Measurements from ENCODE around the gene BBS9. TPM values are rescaled to one million over a fixed set of nuclear protein-coding genes. Genes with fewer than 3 reads are reported as not detected.

The BBS9 gene
- total and polyA plus RNA-seq, 4 donors = 2.3 to 9.5 (median 4.5) TPM

DNA sequence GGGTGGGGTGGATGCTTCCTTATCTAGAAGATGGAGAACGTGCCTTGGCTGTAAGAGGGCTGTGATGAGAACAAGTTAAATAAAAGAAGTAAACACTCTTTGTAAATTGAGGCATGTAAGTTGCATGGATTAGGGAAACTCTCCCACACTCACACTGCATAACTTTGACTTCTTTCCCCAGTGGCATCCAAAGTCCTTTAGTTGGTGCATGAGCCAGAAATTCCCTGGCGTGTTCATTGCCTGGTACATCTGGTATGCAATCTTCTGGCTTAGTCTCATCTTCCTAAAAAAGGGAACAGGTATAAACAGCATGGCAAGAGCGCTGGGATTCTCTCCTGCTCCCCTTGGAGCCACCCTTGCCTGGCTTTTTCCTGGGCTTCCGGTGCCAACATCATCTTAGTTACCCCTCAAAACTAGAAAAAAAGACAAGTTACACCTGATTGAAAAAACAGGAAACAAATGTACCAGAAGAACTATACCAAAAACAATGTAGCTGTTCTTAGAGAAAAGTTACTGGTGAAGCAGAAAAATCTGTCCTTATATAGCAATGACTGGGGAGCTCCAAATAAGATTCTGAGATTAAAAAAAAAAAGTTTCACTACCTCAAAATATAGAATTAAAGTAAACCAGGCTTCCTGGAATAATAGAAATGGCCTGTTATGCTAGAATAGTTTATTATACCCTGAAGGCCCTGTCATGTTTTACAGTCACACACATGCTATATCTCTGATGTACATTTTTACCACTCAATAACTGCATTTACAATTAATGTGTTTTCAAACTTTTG is 30.0 kb upstream of the BBS9 start:
- no peak overlapping the region for H3K4me3 ChIP-seq (ENCODE audit: low read depth in 1 of 3, low read length in 3 of 3)
- H3K27me3 ChIP-seq (ENCODE audit: control insufficient read depth in 4 of 4, insufficient read depth in 4 of 4, low read length in 3 of 4) = no peaks in the 10 kb centered on the region
- TF ChIP-seq SP1 (IDR thresholded peaks at IDR 0.05) (no peak), ATF3 (IDR thresholded peaks at IDR 0.05) (no peak), YY1 (IDR thresholded peaks at IDR 0.05) (no peak), GABPA (IDR thresholded peaks at IDR 0.05 in 1 of 2, conservative IDR thresholded peaks at IDR 0.05 in 1 of 2) (no peak), HNF4A (conservative IDR thresholded peaks at IDR 0.05) (no peak), RAD21 (IDR thresholded peaks at IDR 0.05) (no peak)
- WGBS = 82% methylated on average over 4 of the region's 4 CpGs
- H3K36me3 ChIP-seq (ENCODE audit: control insufficient read depth in 4 of 4, insufficient read depth in 3 of 4, low read depth in 1 of 4, low read length in 3 of 4) = peaks cover 5 to 56% (median 45%) of the 10 kb centered on the region in 4 donors
- H3K27ac ChIP-seq (ENCODE audit: low read depth in 1 of 2, low read length in 2 of 2) = no peak overlapping the region
- DNase-seq (ENCODE audit: low spot score) = no peak
- peaks cover 0 to 9% (median 5%) of the 10 kb centered on the region in 4 donors for H3K4me1 ChIP-seq (ENCODE audit: control insufficient read depth in 4 of 4, insufficient read depth in 4 of 4, low read length in 3 of 4)
- no peak overlapping the region for H3K9ac ChIP-seq (ENCODE audit: low read depth in 1 of 2, low read length in 2 of 2)
- H3K9me3 ChIP-seq (ENCODE audit: control insufficient read depth in 4 of 4, low read length in 3 of 4) = no peaks in the 10 kb centered on the region

DNA sequence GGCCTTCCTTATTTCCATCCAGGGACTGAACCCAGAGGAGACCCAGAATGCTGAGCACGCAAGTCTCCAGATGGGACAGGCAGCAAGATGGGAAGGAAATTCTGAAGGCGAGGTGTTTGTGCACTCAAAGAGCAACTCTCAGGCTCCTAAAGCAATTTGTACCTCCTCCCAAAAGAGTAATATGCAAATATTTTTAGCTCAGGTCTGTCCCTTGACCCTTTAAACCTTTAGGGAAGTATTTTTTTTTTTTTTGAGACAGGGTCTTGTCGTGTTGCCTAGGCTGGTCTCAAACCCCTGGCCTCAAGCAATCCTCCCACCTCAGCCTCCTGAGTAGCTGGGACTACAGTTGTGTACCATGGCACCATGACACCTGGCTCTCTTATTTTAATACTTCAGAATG is 28.6 kb upstream of the BBS9 start:
- H3K27me3 ChIP-seq (ENCODE audit: control insufficient read depth in 4 of 4, insufficient read depth in 4 of 4, low read length in 3 of 4) = no peaks in the 10 kb centered on the region
- peaks cover 0 to 9% (median 5%) of the 10 kb centered on the region in 4 donors for H3K4me1 ChIP-seq (ENCODE audit: control insufficient read depth in 4 of 4, insufficient read depth in 4 of 4, low read length in 3 of 4)
- no peak overlapping the region for H3K27ac ChIP-seq (ENCODE audit: low read depth in 1 of 2, low read length in 2 of 2)
- DNase-seq (ENCODE audit: low spot score) = no peak
- no peak overlapping the region for H3K4me3 ChIP-seq (ENCODE audit: low read depth in 1 of 3, low read length in 3 of 3)
- TF ChIP-seq CTCF (IDR thresholded peaks at IDR 0.05; ENCODE audit: low read depth, low read length, missing input control) = no peak
- no peak for TF ChIP-seq HNF4A (conservative IDR thresholded peaks at IDR 0.05)
- TF ChIP-seq ATF3 (IDR thresholded peaks at IDR 0.05) = no peak
- TF ChIP-seq YY1 (IDR thresholded peaks at IDR 0.05) = no peak
- TF ChIP-seq SP1 (IDR thresholded peaks at IDR 0.05) = no peak
- TF ChIP-seq, protein P1, sequence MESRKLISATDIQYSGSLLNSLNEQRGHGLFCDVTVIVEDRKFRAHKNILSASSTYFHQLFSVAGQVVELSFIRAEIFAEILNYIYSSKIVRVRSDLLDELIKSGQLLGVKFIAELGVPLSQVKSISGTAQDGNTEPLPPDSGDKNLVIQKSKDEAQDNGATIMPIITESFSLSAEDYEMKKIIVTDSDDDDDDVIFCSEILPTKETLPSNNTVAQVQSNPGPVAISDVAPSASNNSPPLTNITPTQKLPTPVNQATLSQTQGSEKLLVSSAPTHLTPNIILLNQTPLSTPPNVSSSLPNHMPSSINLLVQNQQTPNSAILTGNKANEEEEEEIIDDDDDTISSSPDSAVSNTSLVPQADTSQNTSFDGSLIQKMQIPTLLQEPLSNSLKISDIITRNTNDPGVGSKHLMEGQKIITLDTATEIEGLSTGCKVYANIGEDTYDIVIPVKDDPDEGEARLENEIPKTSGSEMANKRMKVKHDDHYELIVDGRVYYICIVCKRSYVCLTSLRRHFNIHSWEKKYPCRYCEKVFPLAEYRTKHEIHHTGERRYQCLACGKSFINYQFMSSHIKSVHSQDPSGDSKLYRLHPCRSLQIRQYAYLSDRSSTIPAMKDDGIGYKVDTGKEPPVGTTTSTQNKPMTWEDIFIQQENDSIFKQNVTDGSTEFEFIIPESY (IDR thresholded peaks at IDR 0.05) = no peak
- TF ChIP-seq MAX (IDR thresholded peaks at IDR 0.05) = no peak
- no peak for TF ChIP-seq NR2F2 (IDR thresholded peaks at IDR 0.05)
- TF ChIP-seq HNF4G (IDR thresholded peaks at IDR 0.05) = no peak
- TF ChIP-seq FOXA1 (IDR thresholded peaks at IDR 0.05) = no peak
- no peaks in the 10 kb centered on the region for H3K9me3 ChIP-seq (ENCODE audit: control insufficient read depth in 4 of 4, low read length in 3 of 4)
- WGBS = 90% methylated on average over 3 of the region's 3 CpGs
- peaks cover 5 to 46% (median 38%) of the 10 kb centered on the region in 4 donors for H3K36me3 ChIP-seq (ENCODE audit: control insufficient read depth in 4 of 4, insufficient read depth in 3 of 4, low read depth in 1 of 4, low read length in 3 of 4)
- no peak overlapping the region for H3K9ac ChIP-seq (ENCODE audit: low read depth in 1 of 2, low read length in 2 of 2)
